ENCODE results near the gene HBG2.

GRCh38 chr11:5276697-5277096, 22.1 kb upstream of the HBG2 start:
- no peak for TF ChIP-seq EZH2 (conservative IDR thresholded peaks at IDR 0.05; ENCODE audit: low read depth, low read length)
- TF ChIP-seq XRCC5 (optimal IDR thresholded peaks at IDR 0.05; ENCODE audit: low read length): no peak
- TF ChIP-seq TAF1 (CRISPR knock-in tag; IDR thresholded peaks at IDR 0.05): no peak
- TF ChIP-seq, protein P1, sequence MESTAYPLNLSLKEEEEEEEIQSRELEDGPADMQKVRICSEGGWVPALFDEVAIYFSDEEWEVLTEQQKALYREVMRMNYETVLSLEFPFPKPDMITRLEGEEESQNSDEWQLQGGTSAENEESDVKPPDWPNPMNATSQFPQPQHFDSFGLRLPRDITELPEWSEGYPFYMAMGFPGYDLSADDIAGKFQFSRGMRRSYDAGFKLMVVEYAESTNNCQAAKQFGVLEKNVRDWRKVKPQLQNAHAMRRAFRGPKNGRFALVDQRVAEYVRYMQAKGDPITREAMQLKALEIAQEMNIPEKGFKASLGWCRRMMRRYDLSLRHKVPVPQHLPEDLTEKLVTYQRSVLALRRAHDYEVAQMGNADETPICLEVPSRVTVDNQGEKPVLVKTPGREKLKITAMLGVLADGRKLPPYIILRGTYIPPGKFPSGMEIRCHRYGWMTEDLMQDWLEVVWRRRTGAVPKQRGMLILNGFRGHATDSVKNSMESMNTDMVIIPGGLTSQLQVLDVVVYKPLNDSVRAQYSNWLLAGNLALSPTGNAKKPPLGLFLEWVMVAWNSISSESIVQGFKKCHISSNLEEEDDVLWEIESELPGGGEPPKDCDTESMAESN (CRISPR knock-in tag; conservative IDR thresholded peaks at IDR 0.05): no peak
- TF ChIP-seq, protein P2, sequence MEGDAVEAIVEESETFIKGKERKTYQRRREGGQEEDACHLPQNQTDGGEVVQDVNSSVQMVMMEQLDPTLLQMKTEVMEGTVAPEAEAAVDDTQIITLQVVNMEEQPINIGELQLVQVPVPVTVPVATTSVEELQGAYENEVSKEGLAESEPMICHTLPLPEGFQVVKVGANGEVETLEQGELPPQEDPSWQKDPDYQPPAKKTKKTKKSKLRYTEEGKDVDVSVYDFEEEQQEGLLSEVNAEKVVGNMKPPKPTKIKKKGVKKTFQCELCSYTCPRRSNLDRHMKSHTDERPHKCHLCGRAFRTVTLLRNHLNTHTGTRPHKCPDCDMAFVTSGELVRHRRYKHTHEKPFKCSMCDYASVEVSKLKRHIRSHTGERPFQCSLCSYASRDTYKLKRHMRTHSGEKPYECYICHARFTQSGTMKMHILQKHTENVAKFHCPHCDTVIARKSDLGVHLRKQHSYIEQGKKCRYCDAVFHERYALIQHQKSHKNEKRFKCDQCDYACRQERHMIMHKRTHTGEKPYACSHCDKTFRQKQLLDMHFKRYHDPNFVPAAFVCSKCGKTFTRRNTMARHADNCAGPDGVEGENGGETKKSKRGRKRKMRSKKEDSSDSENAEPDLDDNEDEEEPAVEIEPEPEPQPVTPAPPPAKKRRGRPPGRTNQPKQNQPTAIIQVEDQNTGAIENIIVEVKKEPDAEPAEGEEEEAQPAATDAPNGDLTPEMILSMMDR (CRISPR knock-in tag; IDR thresholded peaks at IDR 0.05): no peak
- no peak for TF ChIP-seq TFAP4 (IDR thresholded peaks at IDR 0.05; ENCODE audit: borderline replicate concordance, low read depth)
